ENCODE measurements around the gene MESP2. TPM values are rescaled to one million over a fixed set of nuclear protein-coding genes. Genes with fewer than 3 reads are reported as not detected.

MESP2 gene
- total and polyA plus RNA-seq, 2 donors (not counting 1 experiment from before 2014, with no cell fraction given): 0.99 TPM; not detected in 1

DNA sequence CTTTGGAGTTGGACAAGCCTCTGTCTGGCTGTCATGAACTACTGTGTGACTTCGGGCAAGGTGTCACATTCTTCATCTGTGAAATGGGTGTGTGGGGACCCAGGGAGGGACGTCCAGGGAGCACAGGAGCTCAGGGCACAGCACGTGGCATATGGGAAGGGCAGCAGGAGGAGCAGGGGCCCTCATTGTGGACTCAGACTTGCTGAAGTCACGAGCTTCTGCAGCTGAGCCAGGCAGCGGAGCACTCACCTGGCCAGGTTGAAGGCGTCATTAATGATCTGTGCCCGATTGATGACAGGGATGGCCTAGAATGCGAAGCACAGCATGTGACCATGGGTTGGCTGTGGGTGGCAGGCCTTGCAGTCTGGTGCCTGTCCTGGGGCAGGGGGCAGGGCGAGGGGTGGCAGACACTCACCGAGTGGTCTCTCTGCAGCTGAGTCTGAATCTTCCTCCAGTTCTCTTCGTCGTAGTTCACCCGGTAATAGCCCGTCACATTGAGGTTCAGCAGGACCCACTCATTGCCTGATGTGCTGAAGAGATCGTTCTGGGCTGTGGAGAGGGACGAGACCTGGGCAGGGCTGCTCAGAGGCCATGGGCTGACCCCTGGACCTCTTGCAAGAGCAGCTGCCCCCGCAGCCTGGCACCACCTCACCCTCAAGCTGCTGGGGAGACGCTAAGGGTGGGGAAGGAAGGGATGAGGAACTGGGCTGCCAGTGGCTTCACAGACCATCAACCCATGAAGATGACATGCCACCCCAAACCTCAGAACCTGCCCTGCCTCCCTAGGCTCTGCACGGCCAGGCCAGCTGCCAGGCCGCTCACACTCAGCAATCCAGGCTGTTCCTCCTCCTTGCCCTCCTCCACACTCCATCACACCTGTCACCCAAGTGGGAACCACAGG is 23.1 kb downstream of the MESP2 start:
- H3K36me3 ChIP-seq (ENCODE audit: control insufficient read depth, insufficient read depth, low read length): peaks cover 51% of the 10 kb centered on the region
- no peaks in the 10 kb centered on the region for H3K79me2 ChIP-seq (ENCODE audit: control insufficient read depth, insufficient read depth, low read length)

DNA sequence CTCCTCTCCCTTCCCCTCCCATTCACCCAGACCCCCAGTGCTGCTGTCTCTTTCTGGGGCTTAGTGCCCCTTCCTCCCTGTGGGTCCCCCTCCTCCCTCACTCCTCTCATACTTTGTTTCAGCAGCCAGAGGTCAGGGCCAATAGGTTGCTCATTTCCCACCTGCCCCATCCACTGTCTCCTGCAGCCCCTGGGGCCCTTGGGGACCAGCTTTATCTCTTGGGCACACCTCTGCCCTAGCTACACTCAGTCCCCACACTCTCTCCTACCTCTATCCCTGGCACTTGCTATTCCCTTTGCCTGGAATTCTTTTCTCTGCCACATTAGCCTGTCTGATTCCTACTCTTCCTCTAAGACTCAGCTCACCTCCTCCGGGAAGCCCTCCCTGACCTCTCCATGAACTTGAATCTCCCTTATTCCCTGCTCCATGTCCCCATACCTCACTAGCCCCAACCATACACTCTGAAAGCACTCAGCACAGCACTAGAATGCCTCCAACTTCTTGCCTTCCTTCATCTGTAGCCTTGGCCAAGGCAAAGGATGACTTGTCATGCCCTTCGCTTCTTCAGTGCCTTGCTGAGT is 23.9 kb downstream of the MESP2 start:
- no peaks in the 10 kb centered on the region for H3K79me2 ChIP-seq (ENCODE audit: control insufficient read depth, insufficient read depth, low read length)
- no peak overlapping the region for H3K9ac ChIP-seq (ENCODE audit: insufficient read depth, low read length)
- no peaks in the 10 kb centered on the region for H3K9me3 ChIP-seq (ENCODE audit: control insufficient read depth, insufficient read depth, low read depth, low read length)
- no peaks in the 10 kb centered on the region for H3K27me3 ChIP-seq (ENCODE audit: control insufficient read depth, insufficient read depth, low read length)
- no peaks in the 10 kb centered on the region for H4K20me1 ChIP-seq (ENCODE audit: control insufficient read depth, extremely low read depth, insufficient read depth, low read length)
- H3K36me3 ChIP-seq (ENCODE audit: control insufficient read depth, insufficient read depth, low read length): peaks cover 52% of the 10 kb centered on the region
- H3K4me2 ChIP-seq (ENCODE audit: extremely low read depth, insufficient read depth, low read length): no peak overlapping the region
- DNase-seq (ENCODE audit: low read depth in 2 of 2): no peak
- H3K27ac ChIP-seq (ENCODE audit: insufficient read depth, low read length): no peak overlapping the region
- H3K4me1 ChIP-seq (ENCODE audit: control insufficient read depth, extremely low read depth, insufficient read depth, low read length): no peaks in the 10 kb centered on the region
- TF ChIP-seq, protein P1, sequence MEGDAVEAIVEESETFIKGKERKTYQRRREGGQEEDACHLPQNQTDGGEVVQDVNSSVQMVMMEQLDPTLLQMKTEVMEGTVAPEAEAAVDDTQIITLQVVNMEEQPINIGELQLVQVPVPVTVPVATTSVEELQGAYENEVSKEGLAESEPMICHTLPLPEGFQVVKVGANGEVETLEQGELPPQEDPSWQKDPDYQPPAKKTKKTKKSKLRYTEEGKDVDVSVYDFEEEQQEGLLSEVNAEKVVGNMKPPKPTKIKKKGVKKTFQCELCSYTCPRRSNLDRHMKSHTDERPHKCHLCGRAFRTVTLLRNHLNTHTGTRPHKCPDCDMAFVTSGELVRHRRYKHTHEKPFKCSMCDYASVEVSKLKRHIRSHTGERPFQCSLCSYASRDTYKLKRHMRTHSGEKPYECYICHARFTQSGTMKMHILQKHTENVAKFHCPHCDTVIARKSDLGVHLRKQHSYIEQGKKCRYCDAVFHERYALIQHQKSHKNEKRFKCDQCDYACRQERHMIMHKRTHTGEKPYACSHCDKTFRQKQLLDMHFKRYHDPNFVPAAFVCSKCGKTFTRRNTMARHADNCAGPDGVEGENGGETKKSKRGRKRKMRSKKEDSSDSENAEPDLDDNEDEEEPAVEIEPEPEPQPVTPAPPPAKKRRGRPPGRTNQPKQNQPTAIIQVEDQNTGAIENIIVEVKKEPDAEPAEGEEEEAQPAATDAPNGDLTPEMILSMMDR (conservative IDR thresholded peaks at IDR 0.05 in 1 of 2, IDR thresholded peaks at IDR 0.05 in 1 of 2; ENCODE audit: low read depth in 1 of 2, low read length in 2 of 2): no peak
- TF ChIP-seq EZH2 (IDR thresholded peaks at IDR 0.05; ENCODE audit: low read length, missing control alignments): no peak
- no peak overlapping the region for H2AFZ ChIP-seq (ENCODE audit: low read length)
- no peak overlapping the region for H3K4me3 ChIP-seq (replicated peaks in 1 of 4; ENCODE audit: control extremely low read depth in 1 of 4, insufficient read depth in 1 of 4, low read depth in 3 of 4, low read length in 4 of 4)

More for the DNA sequence above, 23.1 kb downstream of the MESP2 start:
- Histone ChIP-seq H2AFZ (ENCODE audit: low read length) (no peak overlapping the region), H3K4me3 (replicated peaks in 1 of 4; ENCODE audit: control extremely low read depth in 1 of 4, insufficient read depth in 1 of 4, low read depth in 3 of 4, low read length in 4 of 4) (no peak overlapping the region), H3K27ac (ENCODE audit: insufficient read depth, low read length) (no peak overlapping the region), H3K4me1 (ENCODE audit: control insufficient read depth, extremely low read depth, insufficient read depth, low read length) (no peaks in the 10 kb centered on the region), H4K20me1 (ENCODE audit: control insufficient read depth, extremely low read depth, insufficient read depth, low read length) (no peaks in the 10 kb centered on the region), H3K27me3 (ENCODE audit: control insufficient read depth, insufficient read depth, low read length) (no peaks in the 10 kb centered on the region), H3K9ac (ENCODE audit: insufficient read depth, low read length) (no peak overlapping the region), H3K4me2 (ENCODE audit: extremely low read depth, insufficient read depth, low read length) (no peak overlapping the region), H3K9me3 (ENCODE audit: control insufficient read depth, insufficient read depth, low read depth, low read length) (no peaks in the 10 kb centered on the region)
- DNase-seq (ENCODE audit: low read depth in 2 of 2): no peak
- TF ChIP-seq, protein P1 (conservative IDR thresholded peaks at IDR 0.05 in 1 of 2, IDR thresholded peaks at IDR 0.05 in 1 of 2; ENCODE audit: low read depth in 1 of 2, low read length in 2 of 2): no peak
- TF ChIP-seq EZH2 (IDR thresholded peaks at IDR 0.05; ENCODE audit: low read length, missing control alignments): no peak

DNA sequence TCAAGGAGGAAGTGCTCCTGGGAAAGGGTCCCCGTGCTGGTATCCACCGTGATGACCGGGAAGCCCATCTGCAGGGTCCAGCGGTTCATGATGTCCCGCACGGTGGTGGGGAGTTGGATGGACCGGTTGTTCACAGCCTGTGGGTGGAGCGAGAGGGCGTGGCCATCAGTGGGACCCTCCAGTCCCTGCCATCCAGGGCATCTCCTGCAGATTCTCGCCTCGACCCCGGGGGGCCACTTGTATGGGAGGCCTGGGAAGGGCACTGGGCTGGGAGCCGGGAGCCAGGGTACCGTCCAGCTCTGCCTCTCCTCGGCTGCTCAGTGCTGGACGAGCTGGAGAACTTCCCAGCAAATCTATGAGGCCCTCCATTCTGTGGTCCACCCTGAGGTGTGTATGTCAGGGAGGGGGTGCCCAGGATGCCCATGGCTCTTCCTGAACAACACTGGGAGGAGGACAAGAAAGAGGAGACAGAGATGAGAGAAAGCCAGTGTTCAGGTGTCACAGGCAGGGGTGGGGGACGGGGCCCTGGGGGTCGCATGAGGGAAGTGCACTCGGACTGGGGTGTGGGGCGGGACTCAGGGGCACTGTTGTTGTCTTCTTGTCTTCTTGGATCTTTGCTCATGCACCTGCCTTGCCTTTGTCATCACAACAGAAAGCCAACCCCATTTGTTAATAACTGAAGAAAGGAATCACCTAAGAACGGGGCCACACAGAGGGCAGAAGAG is 25.5 kb downstream of the MESP2 start:
- H3K27me3 ChIP-seq (ENCODE audit: control insufficient read depth, insufficient read depth, low read length): no peaks in the 10 kb centered on the region
- DNase-seq (ENCODE audit: low read depth in 2 of 2): no peak
- H3K9me3 ChIP-seq (ENCODE audit: control insufficient read depth, insufficient read depth, low read depth, low read length): no peaks in the 10 kb centered on the region
- no peaks in the 10 kb centered on the region for H4K20me1 ChIP-seq (ENCODE audit: control insufficient read depth, extremely low read depth, insufficient read depth, low read length)
- no peak overlapping the region for H3K27ac ChIP-seq (ENCODE audit: insufficient read depth, low read length)
- no peak overlapping the region for H3K4me3 ChIP-seq (replicated peaks in 1 of 4; ENCODE audit: control extremely low read depth in 1 of 4, insufficient read depth in 1 of 4, low read depth in 3 of 4, low read length in 4 of 4)
- H3K4me2 ChIP-seq (ENCODE audit: extremely low read depth, insufficient read depth, low read length): no peak overlapping the region
- H2AFZ ChIP-seq (ENCODE audit: low read length): no peak overlapping the region
- TF ChIP-seq, protein P1 (conservative IDR thresholded peaks at IDR 0.05 in 1 of 2, IDR thresholded peaks at IDR 0.05 in 1 of 2; ENCODE audit: low read depth in 1 of 2, low read length in 2 of 2): no peak
- TF ChIP-seq EZH2 (IDR thresholded peaks at IDR 0.05; ENCODE audit: low read length, missing control alignments): no peak
- no peaks in the 10 kb centered on the region for H3K79me2 ChIP-seq (ENCODE audit: control insufficient read depth, insufficient read depth, low read length)
- H3K9ac ChIP-seq (ENCODE audit: insufficient read depth, low read length): no peak overlapping the region
- H3K4me1 ChIP-seq (ENCODE audit: control insufficient read depth, extremely low read depth, insufficient read depth, low read length): no peaks in the 10 kb centered on the region
- H3K36me3 ChIP-seq (ENCODE audit: control insufficient read depth, insufficient read depth, low read length): peaks cover 65% of the 10 kb centered on the region
